ENCODE results near the gene ZDHHC11.
"Not testable (repeated sequence)": the region's sequence is repeated elsewhere in the genome, so short reads cannot be mapped to it uniquely, and the experiment has no call there.

Gene ZDHHC11

DNA sequence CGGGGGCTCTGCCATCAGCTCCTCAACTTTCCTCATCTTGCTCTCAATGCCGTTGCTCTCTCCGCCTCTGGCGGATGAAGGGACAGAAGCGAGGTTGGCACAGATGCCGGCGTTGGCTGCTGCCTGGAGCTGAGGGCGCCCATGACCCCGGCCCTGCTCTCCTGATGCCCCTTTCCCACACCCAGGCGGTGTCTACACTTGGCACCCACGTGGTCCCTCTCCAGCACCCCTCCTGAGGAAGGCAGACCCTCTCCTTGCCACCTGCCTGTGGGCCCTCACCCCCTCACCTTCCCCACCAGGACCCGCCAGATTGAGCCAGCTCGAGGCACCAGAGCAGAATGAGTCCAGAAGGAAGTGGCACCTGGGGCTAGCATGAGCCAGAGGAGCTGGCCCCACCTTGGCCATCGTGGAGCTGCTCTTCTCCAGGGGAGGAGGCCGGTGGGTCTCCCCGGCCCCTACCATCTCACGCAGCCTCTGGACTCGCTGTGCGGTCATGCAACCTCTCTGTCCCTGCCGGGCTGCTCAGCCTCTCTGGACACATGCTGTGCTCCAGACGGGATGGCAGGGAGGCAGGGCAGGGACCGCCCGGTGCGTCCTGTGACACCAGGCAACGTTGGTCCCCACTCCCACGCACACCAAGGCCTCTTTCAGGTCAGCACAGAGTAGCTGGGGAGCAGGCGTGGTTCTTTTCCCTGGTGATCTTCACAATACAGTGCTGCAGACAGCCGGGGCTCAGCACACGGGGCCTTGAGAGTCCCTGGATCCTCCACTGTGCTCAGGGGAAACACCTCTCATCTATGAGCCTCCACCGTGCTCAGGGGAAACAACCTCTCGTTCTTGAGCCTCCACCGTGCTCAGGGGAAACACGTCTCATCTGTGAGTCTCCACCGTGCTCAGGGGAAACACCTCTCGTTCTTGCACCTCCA lies 4.8 kb downstream of the ZDHHC11 start:
- in situ Hi-C loops (cut with MboI; ENCODE audit: low sequenced_read_pairs), result not testable (repeated sequence)

DNA sequence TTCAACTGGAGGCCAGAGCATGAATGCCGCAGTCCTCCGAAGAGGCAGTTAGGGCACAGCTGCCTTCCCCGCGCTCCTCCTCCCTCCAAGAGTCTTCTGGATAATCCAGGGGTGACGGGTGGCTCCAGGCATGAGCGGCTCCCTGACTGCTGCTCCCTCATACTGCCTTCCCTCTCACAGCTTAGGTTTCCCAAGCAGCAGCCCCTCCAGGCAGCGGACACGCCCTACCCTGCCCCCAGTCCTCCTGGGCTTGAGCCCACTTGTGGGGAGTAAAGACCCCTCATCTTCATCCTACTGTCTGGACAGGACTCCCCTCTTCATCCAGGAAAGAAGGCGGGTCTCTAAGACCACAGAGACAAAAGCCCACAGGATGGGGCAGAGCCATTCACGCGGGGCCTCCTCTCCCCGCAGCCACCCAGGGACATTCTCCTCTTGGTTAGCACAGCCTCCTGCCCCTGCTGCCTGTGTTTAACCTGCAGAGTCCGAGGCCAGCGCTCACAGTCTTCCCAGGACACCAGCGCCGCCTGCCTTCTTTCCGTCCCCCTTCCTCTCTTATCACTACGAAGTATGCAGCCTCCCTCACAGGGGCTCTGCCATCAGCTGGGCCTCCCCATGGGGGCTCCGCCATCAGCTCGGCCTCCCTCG lies 5.6 kb downstream of the ZDHHC11 start:
- in situ Hi-C loops (cut with MboI; ENCODE audit: low sequenced_read_pairs), result not testable (repeated sequence)

DNA sequence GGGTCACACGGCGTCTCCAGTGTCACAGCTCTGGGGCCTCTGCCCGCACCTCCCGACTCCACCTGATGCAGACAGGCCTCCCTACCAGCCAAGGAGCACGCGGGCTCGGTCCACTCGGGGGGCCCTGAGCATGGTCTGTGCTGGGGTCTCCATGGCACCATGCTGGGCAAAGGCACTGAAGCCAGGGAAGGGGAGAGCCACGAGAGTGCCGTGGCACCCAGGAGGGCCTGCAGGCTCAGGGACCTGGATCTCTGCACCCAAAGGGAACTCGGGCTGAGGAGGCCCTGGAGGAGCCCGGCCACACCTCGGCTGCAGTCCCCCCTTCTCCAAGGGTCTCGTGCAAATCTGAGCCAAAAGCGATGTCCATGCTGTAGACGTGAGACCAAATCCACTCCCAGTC lies 6.4 kb downstream of the ZDHHC11 start:
- in situ Hi-C loops (cut with MboI; ENCODE audit: low sequenced_read_pairs), result not testable (repeated sequence)

DNA sequence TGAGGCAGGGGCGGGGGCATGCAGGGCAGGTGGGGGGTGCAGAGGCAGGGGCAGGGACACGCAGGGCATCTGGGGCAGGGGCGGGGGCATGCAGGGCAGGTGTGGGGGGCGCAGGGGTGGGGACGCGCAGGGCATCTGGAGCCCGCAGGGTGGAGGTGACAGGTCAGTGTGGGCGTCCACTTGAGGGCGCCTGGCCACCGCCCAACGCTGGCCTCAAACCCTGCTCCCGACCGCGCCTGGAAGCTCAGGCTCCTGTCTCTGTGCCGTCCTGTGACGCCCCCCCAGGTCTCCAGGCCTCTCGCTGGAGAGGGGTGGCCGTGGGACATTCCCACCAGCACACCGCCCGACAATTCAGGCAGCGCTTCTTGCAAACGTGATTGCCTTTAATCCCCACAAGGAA lies 6.9 kb downstream of the ZDHHC11 start:
- in situ Hi-C loops (cut with MboI; ENCODE audit: low sequenced_read_pairs), result not testable (repeated sequence)

DNA sequence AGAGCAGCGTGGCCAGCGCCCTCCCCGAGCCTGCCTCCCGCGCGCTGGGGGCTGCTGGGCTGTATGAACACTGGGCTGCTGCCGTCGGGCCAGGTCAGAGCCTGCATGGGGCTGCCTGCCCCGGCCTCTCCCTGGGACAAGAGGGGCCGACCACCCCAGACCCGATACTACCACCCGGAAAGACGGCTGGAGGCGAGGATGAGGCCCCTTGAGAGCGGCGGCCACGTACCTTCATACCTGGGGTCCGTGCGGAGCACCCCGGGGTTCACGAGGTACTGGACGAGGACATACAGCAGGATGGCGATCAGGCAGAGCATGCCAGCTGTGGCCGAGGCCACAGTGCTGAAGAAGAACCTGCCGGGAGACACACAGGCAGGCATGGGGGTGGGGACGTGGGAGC lies 7.4 kb downstream of the ZDHHC11 start:
- in situ Hi-C loops (cut with MboI; ENCODE audit: low sequenced_read_pairs), result not testable (repeated sequence)

DNA sequence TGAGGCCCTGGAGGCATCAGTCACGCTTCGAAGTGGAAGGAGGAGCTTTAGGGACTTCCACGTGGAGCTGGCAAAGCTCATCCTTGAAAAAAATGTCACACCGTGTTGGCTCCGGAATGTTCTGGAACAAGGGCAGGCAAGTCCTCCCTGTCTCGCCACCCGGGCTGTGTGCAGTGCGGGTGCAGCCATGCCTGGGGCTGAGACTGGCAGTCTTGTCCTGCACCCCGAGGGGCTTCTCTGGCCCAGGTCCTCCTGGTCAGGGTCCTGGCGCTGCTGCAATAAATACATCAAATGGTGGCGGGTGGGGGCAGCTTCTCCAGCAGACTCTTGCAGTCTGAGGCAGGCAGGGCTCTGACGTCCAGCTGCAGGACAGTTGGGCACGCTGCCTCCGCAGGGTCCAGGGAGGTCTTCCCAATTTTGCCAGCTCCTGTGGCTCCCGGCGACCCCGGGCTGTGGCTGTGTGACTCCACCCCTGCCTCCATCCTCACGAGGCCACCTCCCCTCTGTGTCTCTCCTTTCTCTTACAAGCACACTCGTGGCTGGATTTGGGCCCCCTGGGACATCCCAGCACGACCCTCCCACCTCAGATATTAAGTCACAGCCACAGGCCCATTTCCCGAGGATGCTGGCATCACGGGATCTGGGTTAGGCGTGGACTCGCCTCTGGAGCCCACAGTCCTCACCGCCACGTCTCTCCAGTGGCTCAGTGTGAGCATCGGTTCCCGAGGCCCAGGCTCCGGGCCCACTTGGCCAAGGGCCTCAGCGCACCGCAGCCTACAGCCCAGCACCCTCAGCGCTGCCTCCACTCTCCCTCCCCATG lies 8.2 kb downstream of the ZDHHC11 start:
- in situ Hi-C loops (cut with MboI; ENCODE audit: low sequenced_read_pairs), result not testable (repeated sequence)

DNA sequence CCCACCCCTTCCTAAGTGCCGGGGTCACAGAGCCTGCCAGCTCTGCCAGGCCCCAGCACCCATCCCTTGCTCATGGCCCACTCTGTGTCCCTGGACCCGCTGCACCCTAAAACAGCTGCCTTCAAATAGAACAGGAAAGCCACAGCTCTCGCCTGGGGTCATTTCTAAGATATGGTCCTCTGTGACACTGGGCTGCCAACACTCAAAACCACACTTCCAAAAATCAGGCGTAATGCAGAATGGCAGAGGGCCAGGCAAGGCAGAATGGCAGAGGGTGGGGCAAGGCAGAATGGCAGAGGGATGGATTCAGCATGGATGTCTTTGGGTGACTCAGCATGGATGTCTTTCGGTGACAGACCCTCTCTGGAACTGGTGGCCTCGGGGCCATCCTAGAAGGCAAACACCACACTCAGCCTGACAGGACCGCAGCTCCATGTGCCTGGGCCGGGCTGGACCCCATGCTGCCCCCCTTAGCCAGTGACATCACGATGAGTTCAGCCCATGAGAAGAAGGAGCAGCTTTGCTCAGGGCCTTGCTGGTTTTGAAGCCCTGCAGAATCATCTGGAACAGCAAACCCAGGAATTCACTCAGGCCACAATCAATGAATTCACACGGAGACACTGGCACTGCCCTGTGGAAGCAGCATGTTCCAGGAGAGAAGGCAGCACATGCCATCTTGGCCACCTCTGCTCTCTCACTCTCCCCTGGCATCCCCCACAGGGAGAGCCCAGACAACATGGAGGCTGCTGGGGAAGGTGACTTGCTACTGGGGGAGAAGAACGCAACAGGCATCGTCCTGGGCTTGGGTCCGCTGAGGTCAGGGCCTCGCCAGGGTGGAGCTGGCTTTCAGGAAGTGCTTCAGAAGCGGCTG lies 9.0 kb downstream of the ZDHHC11 start:
- in situ Hi-C loops (cut with MboI; ENCODE audit: low sequenced_read_pairs), result not testable (repeated sequence)

DNA sequence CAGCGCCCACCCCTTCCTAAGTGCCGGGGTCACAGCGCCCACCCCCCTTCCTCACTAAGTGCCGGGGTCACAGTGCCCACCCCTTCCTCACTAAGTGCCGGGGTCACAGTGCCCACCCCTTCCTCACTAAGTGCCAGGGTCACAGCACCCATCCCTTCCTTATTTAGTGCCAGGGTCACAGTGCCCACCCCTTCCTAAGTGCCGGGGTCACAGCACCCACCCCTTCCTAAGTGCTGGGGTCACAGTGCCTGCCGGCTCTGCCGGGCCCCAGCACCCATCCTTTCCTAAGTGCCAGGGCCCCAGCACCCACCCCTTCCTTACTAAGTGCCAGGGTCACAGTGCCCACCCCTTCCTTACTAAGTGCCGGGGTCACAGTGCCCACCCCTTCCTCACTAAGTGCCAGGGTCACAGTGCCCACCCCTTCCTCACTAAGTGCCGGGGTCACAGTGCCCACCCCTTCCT lies 9.8 kb downstream of the ZDHHC11 start:
- in situ Hi-C loops (cut with MboI; ENCODE audit: low sequenced_read_pairs), result not testable (repeated sequence)

DNA sequence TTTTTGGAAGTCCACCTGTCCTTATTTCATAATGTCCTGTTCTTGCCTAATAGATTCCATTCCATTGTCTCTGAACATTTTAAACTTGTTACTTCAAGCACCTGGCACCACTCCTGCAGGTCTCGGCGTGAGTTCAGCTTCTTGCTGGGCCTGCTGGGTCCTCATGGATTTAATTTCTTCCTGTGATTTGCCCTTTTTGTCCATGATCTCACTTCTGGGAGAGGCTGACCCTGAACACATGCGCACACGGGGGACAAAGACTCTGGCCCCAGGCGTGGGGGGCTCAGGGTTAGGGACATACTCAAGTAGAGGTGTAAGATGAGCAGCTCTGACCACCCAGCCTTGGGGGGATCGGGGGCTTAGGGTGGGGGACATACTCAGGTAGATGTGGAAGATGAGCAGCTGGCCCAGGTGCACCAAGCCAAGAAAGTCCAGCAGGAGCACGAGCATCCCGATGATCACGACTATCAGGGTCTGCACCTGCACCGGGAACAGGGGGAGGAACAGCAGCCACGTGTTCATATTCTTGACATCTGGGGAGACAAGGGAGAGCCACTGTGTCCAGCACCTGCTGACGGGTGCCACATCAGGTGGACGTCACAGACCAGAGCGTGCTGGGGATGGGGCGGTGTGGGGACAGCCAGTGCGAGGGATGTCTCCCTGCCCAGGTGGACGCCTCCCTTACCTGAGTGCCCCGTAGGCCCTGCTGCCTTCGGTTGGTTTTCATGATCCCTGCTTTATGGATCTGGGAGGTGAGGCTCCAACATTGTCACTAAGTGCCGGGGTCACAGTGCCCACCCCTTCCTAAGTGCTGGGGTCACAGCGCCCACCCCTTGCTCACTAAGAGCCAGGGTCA lies 10.4 kb downstream of the ZDHHC11 start:
- in situ Hi-C loops (cut with MboI; ENCODE audit: low sequenced_read_pairs), result not testable (repeated sequence)

DNA sequence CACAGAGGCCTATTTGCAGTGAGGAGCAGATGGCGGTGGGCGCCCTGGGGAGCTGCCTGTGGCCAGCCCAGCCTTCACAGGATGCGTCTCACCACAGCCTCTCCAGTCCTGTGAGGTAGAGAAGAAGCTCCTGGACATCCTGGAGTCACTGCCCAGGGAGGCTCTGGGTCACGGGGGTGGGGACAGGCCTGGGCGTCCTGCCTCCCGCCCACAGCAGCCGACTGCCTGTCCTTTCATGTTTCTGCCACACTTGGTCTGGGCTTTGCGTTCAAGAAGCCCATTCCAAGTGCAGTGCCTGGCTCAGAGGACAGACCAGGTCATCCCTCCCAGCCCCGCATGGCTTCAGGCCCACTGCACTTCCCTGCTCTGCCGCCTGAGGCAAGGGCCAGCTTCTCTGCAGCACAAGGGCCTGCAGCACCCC lies 12.3 kb downstream of the ZDHHC11 start:
- in situ Hi-C loops (cut with MboI; ENCODE audit: low sequenced_read_pairs), result not testable (repeated sequence)

DNA sequence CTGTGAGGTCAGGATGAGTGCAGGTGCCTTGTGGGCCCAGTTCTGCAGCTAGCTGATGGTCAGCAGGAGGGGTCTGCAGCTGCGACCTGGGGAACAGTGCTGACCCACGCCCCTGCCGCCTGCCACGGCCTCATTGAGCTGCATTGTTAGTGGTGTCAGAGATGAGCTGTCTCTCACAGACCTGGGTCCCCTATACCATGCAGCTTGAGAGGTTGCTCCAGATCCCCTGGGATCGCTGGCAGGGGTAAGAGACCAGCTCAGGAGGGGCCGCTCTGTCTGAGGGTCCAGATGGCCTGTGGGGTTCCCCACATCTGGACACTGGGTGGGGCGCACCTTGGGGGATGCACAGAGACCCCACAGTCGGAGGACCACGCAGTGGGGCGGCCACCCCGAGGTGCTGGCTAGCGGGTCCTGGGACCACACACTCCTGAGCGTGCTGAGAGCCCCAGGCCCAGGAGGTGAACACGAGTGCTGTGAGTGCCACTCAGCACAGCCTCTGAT lies 13.1 kb downstream of the ZDHHC11 start:
- in situ Hi-C loops (cut with MboI; ENCODE audit: low sequenced_read_pairs), result not testable (repeated sequence)

DNA sequence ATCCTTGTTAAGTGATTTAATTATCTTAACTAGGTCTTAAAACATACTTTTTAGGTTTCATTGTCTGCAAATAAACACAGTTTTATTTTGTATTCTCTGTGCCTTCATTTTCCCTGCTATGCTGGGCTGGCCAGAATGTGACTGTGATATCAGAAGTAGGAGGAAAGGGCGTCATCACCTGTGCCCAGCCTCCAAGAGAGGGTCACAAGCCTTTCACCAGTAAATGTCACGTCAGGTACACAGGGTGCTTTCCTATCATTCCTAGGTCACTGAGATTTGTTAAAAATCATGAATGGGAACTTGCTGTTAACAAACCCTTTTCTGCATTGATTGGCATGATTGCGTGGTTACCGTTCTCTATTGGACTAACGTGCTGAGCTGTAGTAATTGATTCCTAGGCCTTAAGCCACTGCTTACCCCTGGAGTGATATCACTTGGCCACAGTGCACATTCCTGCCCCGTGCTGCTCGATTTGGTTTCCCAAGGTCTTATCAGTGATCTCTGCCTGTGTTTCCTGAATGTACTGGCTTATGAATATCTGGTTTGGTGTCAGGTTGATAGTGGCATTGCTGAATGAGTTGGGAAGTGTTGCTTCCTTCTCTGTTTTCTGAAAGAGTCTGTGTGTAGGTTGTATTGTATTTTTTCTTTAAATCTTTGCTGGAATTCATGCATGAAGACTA lies 14.7 kb downstream of the ZDHHC11 start:
- in situ Hi-C loops (cut with MboI; ENCODE audit: low sequenced_read_pairs), result not testable (repeated sequence)

DNA sequence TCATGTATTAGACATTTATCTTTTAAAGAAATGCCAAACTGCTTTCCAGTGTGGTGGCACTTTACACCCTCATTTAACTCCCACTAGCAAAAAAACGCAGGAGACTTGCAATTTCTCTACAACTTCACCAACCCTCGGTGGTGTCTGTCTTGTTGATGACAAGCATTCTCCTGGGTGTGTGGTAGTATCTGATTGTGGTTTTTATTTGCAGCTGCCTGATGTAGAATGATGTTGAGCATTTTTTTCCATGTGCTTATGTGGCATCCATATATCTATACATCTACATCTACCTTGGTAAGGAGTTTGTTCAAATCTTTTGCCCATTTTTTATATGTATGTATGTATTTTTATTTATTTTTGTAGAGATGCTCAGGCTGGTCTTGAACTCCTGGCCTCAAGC lies 16.8 kb downstream of the ZDHHC11 start:
- in situ Hi-C loops (cut with MboI; ENCODE audit: low sequenced_read_pairs), result not testable (repeated sequence)

DNA sequence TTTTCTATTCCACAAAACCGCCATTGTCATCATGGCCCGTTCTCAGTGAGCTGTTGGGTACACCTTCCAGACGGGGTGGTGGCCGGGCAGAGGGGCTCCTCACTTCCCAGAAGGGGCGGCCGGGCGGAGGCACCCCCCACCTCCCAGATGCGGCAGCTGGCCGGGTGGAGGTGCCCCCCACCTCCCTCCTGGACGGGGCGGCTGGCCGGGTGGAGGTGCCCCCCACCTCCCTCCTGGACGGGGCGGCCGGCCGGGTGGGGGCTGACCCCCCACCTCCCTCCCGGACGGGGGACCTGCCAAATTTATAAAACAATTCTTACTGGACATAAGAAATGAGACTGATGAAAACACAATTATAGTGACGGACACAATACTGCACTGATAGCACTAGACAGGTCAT lies 22.6 kb downstream of the ZDHHC11 start:
- in situ Hi-C loops (cut with MboI; ENCODE audit: low sequenced_read_pairs), result not testable (repeated sequence)

DNA sequence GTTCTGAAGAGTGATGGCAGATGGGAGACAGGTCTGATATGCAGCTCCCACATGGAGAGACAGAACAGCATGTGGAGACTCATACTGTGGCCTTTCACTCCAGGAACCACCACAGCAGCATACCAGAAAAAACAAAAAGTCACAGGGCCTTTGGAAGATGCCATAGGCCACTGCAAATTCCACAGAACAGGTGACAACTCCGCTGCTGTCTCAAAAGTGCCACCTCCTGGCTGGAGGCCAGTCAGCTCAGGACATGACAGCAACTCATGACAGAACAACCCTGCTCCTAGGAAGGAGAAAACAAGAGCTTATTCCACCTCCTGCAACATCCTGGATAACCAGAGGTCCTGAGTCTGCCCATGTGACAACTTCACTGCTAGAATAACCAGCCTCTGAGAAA lies 25.2 kb downstream of the ZDHHC11 start:
- in situ Hi-C loops (cut with MboI; ENCODE audit: low sequenced_read_pairs), result not testable (repeated sequence)

DNA sequence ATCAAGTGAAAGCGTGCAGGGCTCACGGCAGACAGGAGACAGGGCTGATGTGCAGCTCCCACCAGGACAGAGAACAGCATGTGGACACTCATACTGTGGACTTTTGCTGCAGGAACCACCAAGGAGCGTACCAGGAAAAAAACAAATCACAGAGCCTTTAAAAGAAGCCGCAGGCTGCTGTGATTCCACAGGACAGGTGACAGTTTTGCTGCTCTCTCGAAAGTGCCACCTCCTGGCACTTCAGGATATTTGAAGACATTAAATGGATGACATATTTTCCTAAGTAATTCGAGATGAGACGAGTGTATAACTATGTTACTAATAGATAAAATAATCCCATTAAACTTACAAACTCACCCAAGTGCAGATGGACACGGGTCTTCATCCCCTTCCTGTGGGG lies 29.3 kb downstream of the ZDHHC11 start:
- in situ Hi-C loops (cut with MboI; ENCODE audit: low sequenced_read_pairs), result no loop called here

DNA sequence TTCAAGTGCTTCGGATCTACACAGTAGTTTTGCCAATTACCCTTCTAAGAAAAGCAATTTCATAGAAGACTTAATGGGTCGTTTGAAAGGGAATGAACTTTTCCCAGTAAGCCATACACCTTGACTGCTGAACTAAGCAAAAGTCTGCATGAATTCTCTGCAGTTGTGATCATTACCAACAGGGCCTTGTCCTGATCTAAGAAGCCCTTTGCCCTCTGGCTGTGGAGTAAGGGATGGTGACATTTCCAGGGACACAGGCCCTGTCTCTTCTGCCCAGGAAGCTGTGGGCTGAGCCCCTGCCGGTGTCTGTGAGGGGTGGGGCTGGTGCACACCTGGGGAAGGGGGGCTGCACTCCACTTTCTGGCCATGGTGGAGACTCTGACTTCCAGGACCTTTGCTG lies 30.5 kb downstream of the ZDHHC11 start:
- in situ Hi-C loops (cut with MboI; ENCODE audit: low sequenced_read_pairs), result no loop called here

DNA sequence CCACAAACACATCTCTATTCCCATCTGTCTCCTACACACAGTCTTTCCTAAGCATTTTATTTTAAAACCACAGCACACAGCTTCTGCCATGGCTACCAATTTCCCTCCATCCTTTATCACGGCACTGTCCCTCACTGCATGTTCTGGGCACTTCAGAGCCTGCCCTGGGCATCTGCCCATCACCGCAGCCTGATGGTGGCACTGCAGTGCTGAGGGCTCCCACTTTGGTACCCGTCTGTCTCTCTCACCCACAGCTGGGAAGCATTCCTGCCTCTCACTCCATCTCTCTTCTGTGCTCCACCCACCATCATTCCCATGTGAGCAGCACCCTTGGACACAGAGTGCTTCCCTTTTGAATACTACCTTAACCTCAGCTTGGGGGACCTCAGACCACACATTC lies 31.7 kb downstream of the ZDHHC11 start:
- in situ Hi-C loops (cut with MboI; ENCODE audit: low sequenced_read_pairs), result no loop called here

DNA sequence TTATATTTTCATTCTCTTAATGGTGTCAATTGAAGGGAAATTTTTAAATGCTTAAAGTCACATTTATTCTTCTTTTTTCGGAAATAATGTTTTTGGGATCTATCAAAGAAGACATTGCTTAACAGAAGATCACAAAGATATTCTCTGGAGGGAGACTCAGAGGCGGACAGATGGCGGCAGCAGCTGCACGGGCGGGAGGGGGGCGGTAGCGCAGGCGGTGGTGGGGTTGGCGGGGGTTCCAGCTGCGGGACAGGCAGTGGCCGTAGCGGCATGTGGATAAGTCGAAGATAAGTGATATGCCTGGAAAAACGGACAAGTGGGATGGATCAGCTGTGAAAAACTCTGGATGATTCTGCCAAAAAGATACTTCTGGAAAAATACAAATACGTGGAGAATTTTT lies 34.6 kb downstream of the ZDHHC11 start:
- in situ Hi-C loops (cut with MboI; ENCODE audit: low sequenced_read_pairs), result no loop called here

Measured in hTERT RPE-1 (cell line).